Activated naive CD4-positive, alpha-beta T cell treated with anti-CD3 and anti-CD28 coated beads, Interleukin-2, amount 10 ng/mL, durations not matched to agents 7 days and 5 days (primary cell): ENCODE data around the gene DRAXIN.

Source experiments
- CTCF ChIA-PET: fragments of 350-600 bp; sonication (Branson Sonifier 250); formaldehyde crosslinking; loops from one replicate; lab custom pipeline; 2021; ENCODE audit warnings: antibody characterized with exemption; lab: Charles Lee
- DNase-seq: peaks from one replicate; pipeline ENCODE4 v3.0.0-alpha.2; 2020
- H3K27ac Mint-ChIP-seq: one replicate; pipeline ENCODE4 v1.8.0; 2021; ENCODE audit warnings: mild to moderate bottlenecking, moderate library complexity, mixed read lengths
- H3K27me3 Mint-ChIP-seq: one replicate; pipeline ENCODE4 v1.8.0; 2021; ENCODE audit warnings: mild to moderate bottlenecking, mixed read lengths
- H3K36me3 Mint-ChIP-seq: one replicate; pipeline ENCODE4 v1.8.0; 2021; ENCODE audit warnings: mixed read lengths
- H3K4me1 Mint-ChIP-seq: one replicate; pipeline ENCODE4 v1.8.0; 2021; ENCODE audit warnings: mixed read lengths
- H3K4me3 Mint-ChIP-seq: one replicate; pipeline ENCODE4 v1.8.0; 2021; ENCODE audit warnings: mild to moderate bottlenecking, moderate library complexity, mixed read lengths
- H3K9me3 Mint-ChIP-seq: one replicate; pipeline ENCODE4 v1.8.0; 2021; ENCODE audit warnings: mixed read lengths

The DRAXIN gene

DNA sequence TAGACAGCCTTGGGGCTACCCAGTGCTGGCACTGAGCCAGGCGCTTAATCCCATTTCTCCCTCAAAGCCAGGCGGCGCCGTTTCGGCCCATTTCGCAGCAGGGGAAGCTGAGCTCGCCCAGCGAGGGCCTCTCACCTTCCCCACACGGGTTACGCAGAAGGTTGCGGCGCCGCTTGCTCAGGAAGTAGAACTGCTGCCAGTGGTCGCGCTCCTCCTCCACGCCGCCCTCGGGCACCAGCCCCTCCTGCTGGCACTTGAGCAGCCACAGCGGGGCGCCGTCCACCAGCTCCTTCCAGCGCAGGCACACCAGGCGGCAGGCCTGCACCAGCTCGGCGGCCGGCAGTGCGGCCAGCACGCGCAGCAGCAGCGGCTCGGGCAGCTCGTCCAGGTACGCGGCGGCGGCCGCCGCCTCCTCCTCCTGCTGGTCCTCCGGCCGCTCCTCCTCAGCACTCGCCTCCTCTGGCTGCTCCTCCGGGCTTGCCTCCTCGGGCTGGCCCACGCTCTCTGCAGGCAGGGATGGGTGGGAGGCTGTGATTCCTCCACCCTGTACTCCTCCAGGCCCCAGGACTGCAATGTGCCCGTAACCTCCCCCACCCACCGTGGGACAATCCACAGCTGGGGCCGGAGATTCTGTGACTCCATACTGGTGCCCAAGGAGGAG, 41.0 kb upstream of the DRAXIN start:
- Mint-ChIP-seq H3K9me3 (no peaks in the 10 kb centered on the region), H3K4me3 (peak overlapping the region; percentile 63), H3K27ac (peak overlapping the region; percentile 37), H3K4me1 (peaks cover 29% of the 10 kb centered on the region), H3K27me3 (peaks cover 57% of the 10 kb centered on the region), H3K36me3 (no peaks in the 10 kb centered on the region)
- DNase-seq, result peak; percentile 90
- CTCF ChIA-PET, result interaction anchor here (0.7 to 10.7 kb wide), 17 partner anchors 13 to 613 kb away, joined by 3 to 101 read pairs (median 4); partner anchors contain the start of genes AGTRAP and FBXO6

- peaks cover 57% of the 10 kb centered on the region for H3K27me3 Mint-ChIP-seq
- H3K4me1 Mint-ChIP-seq, result peaks cover 33% of the 10 kb centered on the region
- peak overlapping the region; percentile 63 for H3K4me3 Mint-ChIP-seq
- H3K9me3 Mint-ChIP-seq, result no peaks in the 10 kb centered on the region
- DNase-seq, result no peak
- CTCF ChIA-PET, result interaction anchor here (0.8 to 10.7 kb wide), 12 partner anchors 12 to 613 kb away, joined by 3 to 101 read pairs (median 6); partner anchors contain the start of genes AGTRAP and FBXO6
- peak overlapping the region; percentile 67 for H3K27ac Mint-ChIP-seq
- peaks cover 3% of the 10 kb centered on the region for H3K36me3 Mint-ChIP-seq
These were observed 40.5 kb upstream of the DRAXIN start for GRCh38 chr1:11651017-11651416.

- H3K9me3 Mint-ChIP-seq, result no peaks in the 10 kb centered on the region
- H3K27ac Mint-ChIP-seq, result peak overlapping the region; percentile 35
- peaks cover 34% of the 10 kb centered on the region for H3K4me1 Mint-ChIP-seq
- H3K27me3 Mint-ChIP-seq, result peaks cover 48% of the 10 kb centered on the region
- no peak for DNase-seq
- CTCF ChIA-PET, result interaction anchor here (0.8 to 7.1 kb wide), 3 partner anchors 12 to 68 kb away, joined by 5 to 79 read pairs (median 8); partner anchors contain the start of gene FBXO6
- peak overlapping the region; percentile 27 for H3K4me3 Mint-ChIP-seq
- H3K36me3 Mint-ChIP-seq, result peaks cover 6% of the 10 kb centered on the region
These were observed 39.2 kb upstream of the DRAXIN start for GRCh38 chr1:11652203-11652780.

DNA sequence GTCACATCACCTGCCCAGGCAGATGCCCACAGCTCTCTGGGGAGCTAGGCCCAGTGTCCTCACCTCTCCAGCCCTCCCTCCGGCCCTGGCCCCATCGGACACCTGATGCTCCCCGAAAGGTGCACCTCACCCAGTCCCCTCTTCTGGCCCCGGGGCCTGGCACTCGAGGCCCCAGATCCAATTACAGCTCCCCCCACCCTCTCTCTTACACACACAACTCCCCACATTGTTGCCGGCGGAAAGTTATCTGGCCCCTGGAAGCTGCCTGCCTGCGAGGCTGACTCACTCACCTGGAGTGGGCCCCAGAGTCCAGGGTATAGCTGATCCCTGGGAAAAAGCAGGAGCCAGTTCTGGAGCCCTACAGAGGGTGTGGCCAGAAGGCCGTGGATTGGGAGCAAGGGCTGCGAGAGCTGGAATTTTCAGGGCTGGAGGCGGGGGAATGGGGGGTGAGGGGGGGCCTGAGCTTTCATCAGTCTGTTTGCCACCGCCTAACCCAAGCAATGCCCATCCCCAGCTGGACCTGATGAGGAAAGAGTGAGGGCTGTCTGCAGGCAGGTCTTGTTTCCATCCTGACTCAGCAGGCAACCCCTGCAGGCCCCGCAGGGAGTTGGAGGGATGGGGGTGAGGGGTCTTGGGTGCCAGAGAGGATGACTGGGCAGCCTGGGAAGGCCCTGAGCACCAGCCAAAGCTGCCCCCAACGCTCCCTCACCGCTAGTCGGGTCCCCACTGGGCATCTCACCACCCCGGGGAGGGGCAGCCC, 38.2 kb upstream of the DRAXIN start:
- DNase-seq, result no peak
- Mint-ChIP-seq H3K27me3 (peaks cover 48% of the 10 kb centered on the region), H3K4me3 (peak overlapping the region; percentile 53), H3K27ac (no peak overlapping the region), H3K9me3 (no peaks in the 10 kb centered on the region), H3K36me3 (peaks cover 13% of the 10 kb centered on the region), H3K4me1 (peaks cover 34% of the 10 kb centered on the region)
- CTCF ChIA-PET, result interaction anchor here (0.6 to 7.1 kb wide), 4 partner anchors 11 to 132 kb away, joined by 3 to 79 read pairs (median 6); partner anchors contain the start of gene FBXO6

- peaks cover 31% of the 10 kb centered on the region for H3K4me1 Mint-ChIP-seq
These were observed 37.7 kb upstream of the DRAXIN start for GRCh38 chr1:11653861-11654136.

GRCh38 chr1:11654137-11654938, 37.2 kb upstream of the DRAXIN start, which contains the start of the genes FBXO2 and FBXO44:
Gene FBXO2, minus strand, starts transcription at chr1:11654429. Its CDS starts 89 bp downstream, at chr1:11654340.
Gene FBXO44, plus strand, starts transcription at chr1:11654877. Its CDS starts 959 bp downstream, at chr1:11655836.
- H3K36me3 Mint-ChIP-seq, result peaks cover 13% of the 10 kb centered on the region
- peaks cover 29% of the 10 kb centered on the region for H3K4me1 Mint-ChIP-seq
- H3K27me3 Mint-ChIP-seq, result peaks cover 39% of the 10 kb centered on the region
- peak; percentile 79 for DNase-seq
- CTCF ChIA-PET, result interaction anchor here (1.7 kb wide), 1 partner anchor 10 kb away, joined by 6 read pairs; the partner anchor contains the start of gene FBXO6
- H3K9me3 Mint-ChIP-seq, result no peaks in the 10 kb centered on the region
- H3K4me3 Mint-ChIP-seq, result peak within 1 kb of the TSS; percentile 74
- H3K27ac Mint-ChIP-seq, result no peak within 1 kb of the TSS

More at GRCh38 chr1:11653861-11654136, 37.7 kb upstream of the DRAXIN start:
- no peaks in the 10 kb centered on the region for H3K9me3 Mint-ChIP-seq
- H3K36me3 Mint-ChIP-seq, result peaks cover 13% of the 10 kb centered on the region
- CTCF ChIA-PET, result interaction anchor here (0.6 to 7.1 kb wide), 3 partner anchors 11 to 132 kb away, joined by 3 to 79 read pairs (median 8); partner anchors contain the start of gene FBXO6
- H3K27me3 Mint-ChIP-seq, result peaks cover 44% of the 10 kb centered on the region
- no peak overlapping the region for H3K27ac Mint-ChIP-seq
- peak overlapping the region; percentile 53 for H3K4me3 Mint-ChIP-seq
- no peak for DNase-seq

DNA sequence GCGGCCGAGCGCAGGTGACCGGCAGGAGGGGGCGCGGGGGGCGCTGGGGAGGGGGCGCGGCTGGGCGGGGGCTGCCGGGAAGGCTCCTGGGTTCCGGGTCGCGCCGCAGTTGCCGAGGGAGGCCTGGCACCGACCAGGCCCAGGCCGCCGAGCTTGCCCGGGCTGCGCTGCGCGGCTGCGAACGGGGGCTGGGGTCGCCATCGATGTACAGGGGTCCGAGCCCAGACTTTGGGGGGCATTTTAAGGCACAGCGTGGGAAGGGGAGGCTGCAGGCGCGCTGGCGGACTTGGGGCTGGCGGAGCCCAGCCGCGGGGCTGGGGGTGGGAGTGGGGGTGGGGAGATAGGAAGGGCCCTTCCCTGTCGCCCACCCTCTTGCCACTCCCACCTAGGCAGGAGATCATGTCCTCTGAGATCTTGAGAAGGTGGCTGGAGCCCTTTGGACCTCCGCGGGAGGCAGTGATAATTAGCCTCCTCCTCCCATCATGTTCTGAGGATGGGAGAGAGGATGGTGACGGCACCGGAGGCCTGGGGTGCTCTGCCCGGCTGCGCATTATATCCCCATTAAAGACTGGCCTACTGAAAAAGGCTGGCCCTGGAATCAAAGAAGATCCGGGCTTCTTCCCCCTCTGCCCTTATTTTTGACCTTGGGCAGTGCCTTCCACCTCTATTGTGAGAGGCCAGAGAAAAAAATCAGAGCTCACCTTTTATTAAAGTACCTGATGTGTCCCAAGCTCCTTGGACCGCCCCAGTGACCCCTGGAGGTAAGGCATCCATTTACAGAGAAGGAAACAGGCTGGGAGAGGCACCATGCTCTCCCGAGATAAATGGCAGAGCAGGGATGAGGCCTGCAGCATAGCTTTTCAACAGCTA, 36.3 kb upstream of the DRAXIN start:
- peaks cover 30% of the 10 kb centered on the region for H3K27me3 Mint-ChIP-seq
- H3K27ac Mint-ChIP-seq, result no peak overlapping the region
- H3K4me1 Mint-ChIP-seq, result peaks cover 20% of the 10 kb centered on the region
- H3K4me3 Mint-ChIP-seq, result peak overlapping the region; percentile 74
- peaks cover 16% of the 10 kb centered on the region for H3K36me3 Mint-ChIP-seq
- CTCF ChIA-PET, result interaction anchor here (1.1 to 1.9 kb wide), 3 partner anchors 9 to 56 kb away, joined by 3 to 6 read pairs (median 4); partner anchors contain the start of gene FBXO6
- no peak for DNase-seq
- H3K9me3 Mint-ChIP-seq, result no peaks in the 10 kb centered on the region

DNA sequence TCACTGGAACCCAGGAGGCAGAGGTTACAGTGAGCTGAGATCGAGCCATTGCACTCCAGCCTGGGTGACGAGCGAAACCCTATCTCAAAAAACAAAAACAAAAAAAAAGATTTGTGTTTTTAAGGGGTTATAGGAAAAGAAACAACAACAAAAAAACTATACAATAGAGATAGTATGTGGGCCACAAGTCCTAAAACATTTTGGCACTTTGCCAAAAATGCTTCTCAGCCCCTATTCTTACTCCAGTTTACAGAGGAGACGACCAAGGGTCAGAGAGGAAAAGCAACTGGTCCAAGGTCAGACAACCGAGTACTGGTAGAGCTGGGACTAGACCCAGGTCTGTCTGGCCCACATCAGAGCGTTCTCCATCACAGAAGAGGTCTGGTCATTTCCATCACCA, 33.9 kb upstream of the DRAXIN start:
- Mint-ChIP-seq H3K27ac (no peak overlapping the region), H3K36me3 (peaks cover 24% of the 10 kb centered on the region), H3K4me3 (no peak overlapping the region), H3K4me1 (peaks cover 8% of the 10 kb centered on the region), H3K9me3 (no peaks in the 10 kb centered on the region), H3K27me3 (peaks cover 14% of the 10 kb centered on the region)
- no peak for DNase-seq
- CTCF ChIA-PET, result no interaction called here

DNA sequence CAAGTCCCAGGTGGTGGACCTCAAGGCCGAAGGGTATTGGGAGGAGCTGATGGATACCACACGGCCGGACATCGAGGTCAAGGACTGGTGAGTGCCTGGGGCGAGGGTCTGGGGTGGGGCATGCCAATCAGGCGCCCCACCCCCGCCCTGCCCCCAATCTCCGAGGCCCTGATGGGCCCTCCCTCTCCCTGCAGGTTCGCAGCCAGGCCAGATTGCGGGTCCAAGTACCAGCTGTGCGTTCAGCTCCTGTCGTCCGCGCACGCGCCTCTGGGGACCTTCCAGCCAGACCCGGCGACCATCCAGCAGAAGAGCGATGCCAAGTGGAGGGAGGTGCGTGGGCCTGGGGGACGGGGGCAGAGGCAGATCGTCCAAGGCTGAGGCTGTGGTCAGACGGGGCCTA, 33.0 kb upstream of the DRAXIN start:
- H3K4me1 Mint-ChIP-seq, result peaks cover 13% of the 10 kb centered on the region

GRCh38 chr1:11659748-11660147, 31.8 kb upstream of the DRAXIN start:
- H3K27ac Mint-ChIP-seq, result no peak overlapping the region
- H3K9me3 Mint-ChIP-seq, result no peaks in the 10 kb centered on the region
- no peak for DNase-seq
- peaks cover 19% of the 10 kb centered on the region for H3K4me1 Mint-ChIP-seq
- H3K4me3 Mint-ChIP-seq, result no peak overlapping the region
- no peaks in the 10 kb centered on the region for H3K27me3 Mint-ChIP-seq
- peaks cover 25% of the 10 kb centered on the region for H3K36me3 Mint-ChIP-seq
- CTCF ChIA-PET, result interaction anchor here (1.6 kb wide), 1 partner anchor 48 kb away, joined by 3 read pairs; no protein-coding TSS in a partner anchor

More for the DNA sequence above, 33.0 kb upstream of the DRAXIN start:
- no peaks in the 10 kb centered on the region for H3K9me3 Mint-ChIP-seq
- no peak overlapping the region for H3K4me3 Mint-ChIP-seq
- H3K27me3 Mint-ChIP-seq, result peaks cover 5% of the 10 kb centered on the region
- H3K36me3 Mint-ChIP-seq, result peaks cover 25% of the 10 kb centered on the region
- H3K27ac Mint-ChIP-seq, result no peak overlapping the region
- no peak for DNase-seq
- CTCF ChIA-PET, result interaction anchor here (1.1 kb wide), 1 partner anchor 61 kb away, joined by 7 read pairs; no protein-coding TSS in a partner anchor

DNA sequence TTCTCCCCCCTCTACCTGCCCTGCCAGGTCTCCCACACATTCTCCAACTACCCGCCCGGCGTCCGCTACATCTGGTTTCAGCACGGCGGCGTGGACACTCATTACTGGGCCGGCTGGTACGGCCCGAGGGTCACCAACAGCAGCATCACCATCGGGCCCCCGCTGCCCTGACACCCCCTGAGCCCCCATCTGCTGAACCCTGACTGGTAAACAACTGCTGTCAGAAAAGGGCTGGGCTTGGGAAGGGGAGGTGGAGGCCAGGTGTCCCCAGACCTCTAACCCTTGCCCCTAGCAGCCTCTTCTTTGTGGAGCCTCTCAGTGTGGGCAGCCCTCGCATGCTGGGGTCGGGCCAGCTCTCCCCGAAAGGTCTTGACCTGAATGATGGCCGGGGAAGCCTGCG, 30.4 kb upstream of the DRAXIN start:
- peaks cover 21% of the 10 kb centered on the region for H3K36me3 Mint-ChIP-seq
- no peak overlapping the region for H3K27ac Mint-ChIP-seq
- DNase-seq, result no peak
- H3K9me3 Mint-ChIP-seq, result no peaks in the 10 kb centered on the region
- H3K27me3 Mint-ChIP-seq, result no peaks in the 10 kb centered on the region
- peaks cover 17% of the 10 kb centered on the region for H3K4me1 Mint-ChIP-seq
- H3K4me3 Mint-ChIP-seq, result no peak overlapping the region
- CTCF ChIA-PET, result no interaction called here

- peaks cover 20% of the 10 kb centered on the region for H3K36me3 Mint-ChIP-seq
- H3K27ac Mint-ChIP-seq, result peak overlapping the region; percentile 91
- peak overlapping the region; percentile 81 for H3K4me3 Mint-ChIP-seq
- H3K9me3 Mint-ChIP-seq, result no peaks in the 10 kb centered on the region
- CTCF ChIA-PET, result interaction anchor here (0.7 to 3.3 kb wide), 22 partner anchors 8 to 142 kb away, joined by 3 to 36 read pairs (median 4); partner anchors contain the start of genes AGTRAP, CLCN6, FBXO2 and FBXO44
- peaks cover 22% of the 10 kb centered on the region for H3K4me1 Mint-ChIP-seq
- no peaks in the 10 kb centered on the region for H3K27me3 Mint-ChIP-seq
- DNase-seq, result peak; percentile 81
These were observed 27.0 kb upstream of the DRAXIN start for GRCh38 chr1:11664336-11665065.
